ENCODE results near the gene CTSO.

CTSO gene

DNA sequence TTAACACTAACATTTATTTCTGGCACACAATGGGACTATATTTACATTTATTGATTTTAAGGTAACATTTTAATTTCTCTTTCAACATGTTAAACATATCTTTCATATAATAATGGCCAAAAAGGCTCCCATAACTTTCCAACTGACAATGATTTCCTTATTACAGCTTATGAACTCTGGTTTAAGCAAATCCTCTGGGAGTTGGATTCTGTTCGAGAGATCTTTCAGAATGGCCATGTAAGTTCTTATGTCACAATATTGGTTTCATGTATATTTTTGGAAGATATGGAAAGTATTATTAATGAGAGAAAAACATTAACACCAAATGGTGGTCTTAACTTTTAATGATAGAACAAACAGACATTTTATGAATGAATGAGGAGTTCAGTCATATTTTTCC lies 46.1 kb downstream of the CTSO start:
- TF ChIP-seq CTCF (IDR thresholded peaks at IDR 0.05; ENCODE audit: insufficient read depth, low read length, poor library complexity, severe bottlenecking): no peak
- no peak for TF ChIP-seq EZH2phosphoT487 (conservative IDR thresholded peaks at IDR 0.05; ENCODE audit: low read length)
- Histone ChIP-seq H3K79me2 (ENCODE audit: insufficient read depth, low read length) (no peaks in the 10 kb centered on the region), H3F3A (ENCODE audit: insufficient read depth) (no peaks in the 10 kb centered on the region), H3K27me3 (ENCODE audit: low read length) (no peaks in the 10 kb centered on the region), H2AFZ (ENCODE audit: low read depth, low read length, severe bottlenecking) (no peak overlapping the region), H3K27ac (ENCODE audit: low read depth, low read length) (no peak overlapping the region), H3K36me3 (ENCODE audit: low read length) (no peaks in the 10 kb centered on the region), H3K9me2 (replicated peaks; ENCODE audit: insufficient read depth, low read length) (no peaks in the 10 kb centered on the region), H3K9ac (ENCODE audit: low read length) (no peak overlapping the region), H3K9me3 (ENCODE audit: insufficient read depth, low read length) (no peaks in the 10 kb centered on the region), H3K4me2 (ENCODE audit: low read depth, low read length, poor library complexity, severe bottlenecking) (no peak overlapping the region), H4K20me1 (ENCODE audit: low read depth, low read length) (no peaks in the 10 kb centered on the region), H3K4me3 (ENCODE audit: insufficient read depth, low read length, poor library complexity, severe bottlenecking) (no peak overlapping the region)

DNA sequence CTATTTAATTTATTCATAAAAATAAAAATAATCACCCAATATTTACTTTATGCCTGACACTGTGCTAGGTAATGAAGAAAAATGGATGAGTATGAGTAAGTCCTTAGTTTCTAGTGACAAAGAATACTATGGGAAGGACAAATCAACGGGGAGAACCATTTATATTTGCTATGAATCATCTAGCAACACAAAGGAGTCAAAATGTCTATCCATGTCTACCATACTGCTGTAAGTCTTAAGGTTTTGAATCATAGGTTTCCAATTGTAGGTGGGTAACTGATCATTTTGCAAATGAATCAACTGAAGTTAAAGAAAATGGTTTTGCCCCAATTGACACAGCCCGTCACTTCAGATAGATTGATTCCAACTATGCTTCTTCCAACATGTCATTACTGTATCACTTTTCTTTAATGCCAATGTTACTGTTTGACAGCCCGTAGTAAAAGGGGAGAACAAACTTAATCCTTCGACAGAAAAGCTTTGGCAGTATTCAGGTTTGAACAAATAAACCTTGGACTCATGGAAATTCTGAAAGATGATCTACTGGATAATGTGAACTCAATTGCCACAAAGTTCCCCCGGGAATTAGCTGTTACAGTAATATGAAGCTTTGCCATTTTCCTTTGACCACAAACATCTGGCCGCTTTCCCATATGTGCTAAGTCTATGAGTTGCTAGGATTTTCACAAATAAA lies 47.0 kb downstream of the CTSO start:
- no peaks in the 10 kb centered on the region for H3K9me2 ChIP-seq (replicated peaks; ENCODE audit: insufficient read depth, low read length)
- H3K36me3 ChIP-seq (ENCODE audit: low read length): no peaks in the 10 kb centered on the region
- H2AFZ ChIP-seq (ENCODE audit: low read depth, low read length, severe bottlenecking): no peak overlapping the region
- no peaks in the 10 kb centered on the region for H3K27me3 ChIP-seq (ENCODE audit: low read length)
- no peaks in the 10 kb centered on the region for H3K79me2 ChIP-seq (ENCODE audit: insufficient read depth, low read length)
- no peaks in the 10 kb centered on the region for H3K9me3 ChIP-seq (ENCODE audit: insufficient read depth, low read length)
- H4K20me1 ChIP-seq (ENCODE audit: low read depth, low read length): no peaks in the 10 kb centered on the region
- H3K4me2 ChIP-seq (ENCODE audit: low read depth, low read length, poor library complexity, severe bottlenecking): no peak overlapping the region
- H3F3A ChIP-seq (ENCODE audit: insufficient read depth): no peaks in the 10 kb centered on the region
- no peak overlapping the region for H3K27ac ChIP-seq (ENCODE audit: low read depth, low read length)
- TF ChIP-seq CTCF (IDR thresholded peaks at IDR 0.05; ENCODE audit: insufficient read depth, low read length, poor library complexity, severe bottlenecking) (no peak), EZH2phosphoT487 (conservative IDR thresholded peaks at IDR 0.05; ENCODE audit: low read length) (no peak)
- no peak overlapping the region for H3K4me3 ChIP-seq (ENCODE audit: insufficient read depth, low read length, poor library complexity, severe bottlenecking)
- H3K9ac ChIP-seq (ENCODE audit: low read length): no peak overlapping the region

GRCh38 chr4:155904331-155904730 lies 49.3 kb downstream of the CTSO start:
- no peak overlapping the region for H2AFZ ChIP-seq (ENCODE audit: low read depth, low read length, severe bottlenecking)

More at GRCh38 chr4:155904331-155904730, 49.3 kb downstream of the CTSO start:
- no peak for TF ChIP-seq CTCF (IDR thresholded peaks at IDR 0.05; ENCODE audit: insufficient read depth, low read length, poor library complexity, severe bottlenecking)
- TF ChIP-seq EZH2phosphoT487 (conservative IDR thresholded peaks at IDR 0.05; ENCODE audit: low read length): no peak
- Histone ChIP-seq H3K27ac (ENCODE audit: low read depth, low read length) (no peak overlapping the region), H3K9ac (ENCODE audit: low read length) (no peak overlapping the region), H3K27me3 (ENCODE audit: low read length) (no peaks in the 10 kb centered on the region), H3K9me3 (ENCODE audit: insufficient read depth, low read length) (no peaks in the 10 kb centered on the region), H4K20me1 (ENCODE audit: low read depth, low read length) (no peaks in the 10 kb centered on the region), H3K9me2 (replicated peaks; ENCODE audit: insufficient read depth, low read length) (no peaks in the 10 kb centered on the region), H3K4me3 (ENCODE audit: insufficient read depth, low read length, poor library complexity, severe bottlenecking) (no peak overlapping the region), H3K4me2 (ENCODE audit: low read depth, low read length, poor library complexity, severe bottlenecking) (no peak overlapping the region), H3K36me3 (ENCODE audit: low read length) (no peaks in the 10 kb centered on the region), H3F3A (ENCODE audit: insufficient read depth) (no peaks in the 10 kb centered on the region), H3K79me2 (ENCODE audit: insufficient read depth, low read length) (no peaks in the 10 kb centered on the region)
